HUDEP-2 (cell line): ENCODE data around the gene SENP7.
"Not testable (repeated sequence)": the region's sequence is repeated elsewhere in the genome, so short reads cannot be mapped to it uniquely, and the experiment has no call there.

Experiments
- DNase-seq, 76 experiments: peaks; one replicate each; lab custom pipeline; 2025; ENCODE audit not compliant: unreplicated experiment in 76 of 76; lab: John Stamatoyannopoulos, UW

The SENP7 gene

DNA sequence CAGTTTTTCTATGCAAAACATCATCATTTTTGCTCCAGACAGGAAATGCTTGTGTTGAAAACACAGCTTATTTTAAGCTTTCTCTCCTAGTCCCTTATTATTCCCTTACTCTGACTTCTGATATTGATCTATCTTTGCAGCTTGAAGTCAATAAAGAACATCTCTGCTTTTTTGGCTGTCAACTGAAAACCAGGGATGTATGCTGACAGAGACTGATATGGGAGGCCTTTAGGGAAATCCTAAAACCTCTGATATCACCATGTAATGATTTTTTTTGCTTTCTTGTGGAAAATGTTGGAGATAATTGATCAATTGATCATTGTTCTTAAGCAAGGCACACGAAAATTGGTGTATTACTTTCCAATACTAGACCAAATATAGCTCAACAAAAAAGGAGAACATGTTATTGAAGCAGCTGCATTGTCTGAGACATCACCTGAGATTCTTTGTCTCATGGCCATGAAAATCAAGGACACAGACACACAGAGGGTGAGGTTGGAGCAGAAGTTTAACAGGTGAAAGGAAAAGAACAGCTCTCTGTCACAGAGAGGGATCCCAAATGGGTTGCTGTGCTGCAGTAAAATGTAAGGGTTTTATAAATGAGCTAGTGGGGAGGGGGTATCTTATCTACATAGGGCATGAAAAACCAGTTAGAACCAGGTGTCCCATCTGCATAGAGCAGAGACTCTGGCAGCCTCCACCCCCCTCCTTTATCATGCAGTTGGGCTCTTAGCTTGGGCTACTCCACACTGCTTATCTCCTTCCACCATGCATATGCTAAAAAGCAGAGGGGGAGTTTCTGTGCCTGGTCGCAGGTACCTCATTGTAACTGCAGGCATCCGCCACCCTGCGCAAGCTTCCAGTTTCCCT lies 17.0 kb upstream of the SENP7 start:
- peak in 74 of 76 experiments; percentile 26 to 96 (median 84) for DNase-seq

DNA sequence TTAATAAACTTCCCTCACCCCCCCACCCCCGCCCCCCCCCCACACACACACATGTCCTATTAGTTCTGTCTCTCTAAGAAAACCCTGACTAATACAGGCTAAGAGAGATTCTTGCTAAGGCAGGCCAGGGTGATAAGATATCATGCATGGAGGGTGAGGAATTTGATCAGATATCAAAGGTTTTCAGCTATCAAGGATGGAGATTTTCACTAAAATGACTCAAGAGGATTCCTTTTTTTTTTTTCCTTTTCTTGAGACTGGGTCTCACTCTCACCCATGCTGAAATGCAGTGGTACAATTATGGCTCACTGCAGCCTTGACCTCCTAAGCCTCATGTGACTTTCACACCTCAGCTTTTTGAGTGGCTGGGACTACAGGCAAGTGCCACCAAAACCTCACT lies 14.9 kb upstream of the SENP7 start:
- no peak for DNase-seq

DNA sequence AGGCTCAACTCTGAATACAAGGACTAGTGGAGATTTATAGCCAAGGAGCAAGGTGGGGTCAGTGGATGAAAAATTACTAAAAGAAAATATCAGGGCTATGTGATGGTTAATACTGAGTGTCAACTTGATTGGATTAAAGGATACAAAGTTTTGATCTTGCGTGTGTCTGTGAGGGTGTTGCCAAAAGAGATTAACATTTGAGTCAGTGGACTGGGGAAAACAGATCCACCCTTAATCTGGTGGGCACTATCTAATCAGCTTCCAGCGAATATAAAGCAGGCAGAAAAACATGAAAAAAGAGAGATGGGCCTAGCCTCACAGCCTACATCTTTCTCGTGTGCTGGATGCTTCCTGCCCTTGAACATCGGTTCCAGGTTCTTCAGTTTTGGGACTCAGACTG lies 14.4 kb upstream of the SENP7 start:
- peak in 31 of 76 experiments; percentile 4 to 71 (median 29) for DNase-seq

DNA sequence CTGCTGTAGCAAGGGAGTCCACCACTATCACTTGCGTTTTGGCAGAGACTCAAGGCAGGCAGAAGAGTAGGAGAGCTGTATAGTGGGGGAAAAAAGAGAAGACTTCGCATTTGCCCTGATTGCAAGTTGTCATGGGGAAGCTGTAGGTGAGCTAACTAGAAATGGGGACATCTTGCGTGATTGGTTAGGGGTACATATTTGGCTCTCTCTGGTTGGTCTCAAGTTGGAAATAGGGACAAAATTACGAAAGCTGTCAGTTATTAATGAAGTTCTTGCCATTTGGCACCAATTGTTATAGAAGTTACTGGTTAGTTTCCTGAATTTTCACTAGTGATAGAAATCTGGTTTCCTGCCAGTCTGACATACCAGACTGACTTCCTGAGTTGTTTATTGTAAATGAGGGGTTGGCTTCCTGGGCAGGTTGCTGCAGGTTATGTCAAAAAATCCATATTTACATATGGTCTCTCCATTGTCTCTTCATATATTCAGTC lies 8.2 kb upstream of the SENP7 start:
- peak in 10 of 76 experiments; percentile 3 to 36 (median 16) for DNase-seq

DNA sequence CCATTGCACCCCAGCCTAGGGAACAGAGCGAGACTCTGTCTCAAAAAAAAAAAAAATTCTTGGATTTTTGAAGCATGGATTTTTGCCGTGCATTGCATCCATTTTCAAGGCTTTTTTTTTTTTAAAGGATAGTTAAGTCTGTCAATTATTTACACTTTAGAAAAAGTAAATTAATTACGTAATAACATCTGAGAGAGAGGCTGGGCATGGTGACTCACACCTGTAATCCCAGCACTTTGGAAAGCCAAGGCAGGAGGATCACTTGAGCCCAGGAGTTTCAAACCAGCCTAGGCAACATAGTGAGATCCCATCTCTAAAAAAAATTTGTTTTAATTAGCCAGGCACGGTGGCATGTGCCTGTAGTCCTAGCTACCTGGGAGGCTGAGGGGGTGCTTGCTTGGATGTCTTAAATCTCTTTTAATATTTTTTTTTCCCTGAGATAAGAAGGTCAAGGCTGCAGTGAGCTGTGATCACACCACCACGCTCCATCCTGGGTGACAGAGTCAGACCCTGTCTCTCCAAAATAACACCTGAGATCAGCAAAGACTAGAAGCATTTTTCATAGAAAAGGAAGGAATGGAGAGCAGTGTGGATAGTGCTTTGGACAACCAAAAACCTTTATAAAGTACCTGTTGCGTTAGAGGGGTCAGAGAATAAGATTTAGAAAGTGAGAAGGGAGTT lies 6.8 kb upstream of the SENP7 start:
- no peak for DNase-seq

DNA sequence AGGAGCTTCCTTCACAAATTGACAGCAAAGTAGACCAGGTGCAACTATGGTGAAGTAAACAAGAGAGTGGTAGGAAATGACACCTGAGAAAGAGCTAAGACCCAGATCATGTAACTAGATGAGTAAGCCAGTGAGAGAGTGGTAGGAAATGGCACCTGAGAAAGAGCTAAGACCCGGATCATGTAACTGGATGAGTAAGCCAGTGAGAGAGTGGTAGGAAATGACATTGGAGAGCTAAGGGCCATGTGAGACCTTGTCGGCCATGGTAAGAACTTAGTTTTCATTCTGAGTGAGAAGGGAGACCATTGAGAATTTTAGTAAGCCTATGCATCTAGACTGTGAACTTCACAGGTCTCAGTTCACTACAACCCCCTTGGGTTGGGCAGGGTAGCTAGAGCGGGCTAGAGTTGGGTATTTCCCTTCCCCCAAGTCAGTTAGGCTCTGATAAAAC lies 5.4 kb upstream of the SENP7 start:
- no peak for DNase-seq

DNA sequence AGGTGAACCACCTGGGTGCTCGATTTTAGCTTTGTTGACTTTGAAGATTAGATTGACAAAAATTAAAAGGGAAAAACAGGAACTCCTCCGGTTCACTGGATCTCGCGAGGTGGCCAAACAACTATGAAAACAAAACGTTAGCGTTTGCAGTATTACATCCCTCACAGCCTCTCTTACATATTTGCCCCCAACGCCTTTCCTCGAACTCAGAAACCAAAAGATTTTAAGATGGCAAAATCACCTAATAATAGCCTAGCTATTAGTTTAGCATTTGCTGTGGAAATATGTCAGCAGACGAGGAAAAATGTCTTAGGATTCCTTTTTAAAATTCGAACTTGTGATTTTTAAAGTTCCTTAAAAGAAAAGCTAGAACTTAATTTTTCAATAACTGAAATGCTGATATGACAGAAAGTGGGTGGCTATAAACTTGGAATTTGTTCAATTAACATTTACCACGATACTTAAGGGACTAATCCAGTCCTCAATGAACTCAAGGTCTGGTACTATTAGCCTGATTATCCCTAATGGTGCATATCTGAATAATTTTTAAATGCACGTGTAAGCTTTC lies 491 bp upstream of the SENP7 start:
- no peak for DNase-seq

DNA sequence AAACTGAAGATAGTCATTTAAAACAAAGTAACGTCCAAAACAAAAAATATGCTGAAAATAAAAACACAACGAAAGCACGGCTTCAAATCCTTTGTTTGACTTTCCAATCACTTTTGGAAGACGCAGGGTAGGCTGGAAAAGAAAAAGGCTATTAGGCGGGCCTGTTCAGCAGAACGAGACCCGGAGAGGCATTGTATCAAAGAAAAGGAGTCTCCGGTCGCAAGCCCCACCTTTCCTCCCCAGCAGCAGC lies 691 bp downstream of the SENP7 start:
- peak in 2 of 76 experiments; percentile 53 to 57 for DNase-seq

DNA sequence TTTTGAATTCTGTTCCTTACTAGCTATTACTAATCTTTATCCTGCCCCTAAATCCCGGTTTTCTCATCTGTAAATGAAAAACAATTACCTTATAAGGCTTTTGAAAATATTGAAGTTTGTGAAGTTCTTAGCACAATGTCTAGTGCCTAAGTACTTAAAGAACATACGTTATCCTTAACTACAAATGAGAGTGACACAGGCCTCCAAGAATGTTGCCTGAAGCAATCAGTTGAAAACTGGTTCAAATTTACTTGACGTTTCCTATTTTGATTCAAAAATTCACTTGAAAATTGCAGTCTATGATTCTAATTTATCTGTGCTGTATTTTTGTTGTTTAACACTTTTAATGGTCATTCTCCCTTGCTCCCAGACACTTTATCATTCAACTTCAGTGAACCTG lies 3.2 kb downstream of the SENP7 start:
- no peak for DNase-seq

DNA sequence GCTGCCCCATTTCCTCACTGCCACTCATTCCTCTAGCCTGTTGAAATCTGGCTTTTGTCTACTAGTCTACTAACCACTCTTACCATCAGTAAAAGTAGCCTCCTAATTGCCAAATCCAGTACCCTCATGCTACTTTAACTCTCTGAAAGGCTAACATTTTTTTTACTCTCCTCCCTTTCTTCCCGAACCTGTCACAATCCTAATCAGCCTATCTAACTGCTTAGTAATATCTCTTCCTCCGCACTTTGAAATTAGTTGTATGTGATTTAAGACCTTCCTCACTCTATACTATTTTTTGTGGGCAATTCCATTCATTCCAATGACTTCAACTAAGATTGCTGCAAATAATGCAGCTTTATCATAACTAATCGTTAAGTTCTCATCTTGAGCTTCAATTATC lies 3.7 kb downstream of the SENP7 start:
- no peak for DNase-seq

DNA sequence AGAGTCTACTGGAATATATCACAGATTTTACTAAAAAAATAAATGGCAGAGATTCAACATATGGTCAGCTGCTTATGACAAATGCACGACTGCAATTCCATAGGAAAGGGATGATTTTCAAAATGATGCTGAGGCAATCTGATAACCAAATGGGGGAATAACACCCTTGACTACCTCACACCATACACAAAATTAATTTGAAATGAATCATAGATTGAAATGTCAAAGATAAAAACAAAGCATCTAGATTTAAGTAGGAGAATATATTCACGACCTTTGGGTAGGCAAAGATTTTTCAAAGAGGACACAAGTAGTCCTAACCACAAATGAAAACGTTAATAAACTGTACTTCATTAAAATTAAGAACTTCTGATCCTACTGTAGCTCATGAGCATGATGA lies 11.2 kb downstream of the SENP7 start:
- DNase-seq = no peak

DNA sequence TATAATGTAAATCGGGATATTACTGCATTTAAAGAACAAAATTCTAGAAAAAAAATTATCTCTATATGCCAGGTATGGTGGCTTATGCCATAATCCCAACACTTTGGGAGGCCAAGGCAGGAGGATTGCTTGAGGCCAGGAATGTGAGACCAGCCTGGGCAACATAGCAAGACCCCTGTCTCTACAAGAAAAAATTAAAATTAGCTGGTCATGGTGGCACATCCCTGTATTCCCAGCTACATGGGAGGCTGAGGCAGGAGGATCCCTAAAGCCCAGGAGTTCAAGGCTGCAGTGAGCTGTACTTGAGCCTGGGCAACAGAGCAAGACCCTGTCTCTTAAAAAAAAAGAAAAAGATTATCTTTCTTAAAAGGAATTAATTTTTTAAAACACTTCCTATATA lies 12.8 kb downstream of the SENP7 start:
- no peak for DNase-seq

DNA sequence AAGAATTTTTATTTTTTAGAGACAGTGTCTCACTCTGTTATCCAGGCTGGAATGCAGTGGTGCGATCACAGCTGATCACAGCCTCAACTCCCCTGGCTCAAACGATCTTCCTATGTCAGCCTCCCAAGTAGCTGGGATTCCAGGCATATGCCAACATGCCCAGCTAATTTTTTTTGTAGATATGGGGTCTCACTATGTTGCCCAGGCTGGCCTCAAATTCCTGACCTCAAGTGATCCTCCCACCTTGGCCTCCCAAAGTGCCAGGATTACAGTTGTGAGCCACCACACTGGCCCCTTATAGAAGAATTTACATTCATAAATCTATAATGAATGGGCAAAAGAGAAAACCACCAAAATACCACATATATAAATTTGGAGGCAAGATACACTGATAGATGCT lies 15.2 kb downstream of the SENP7 start:
- no peak for DNase-seq

DNA sequence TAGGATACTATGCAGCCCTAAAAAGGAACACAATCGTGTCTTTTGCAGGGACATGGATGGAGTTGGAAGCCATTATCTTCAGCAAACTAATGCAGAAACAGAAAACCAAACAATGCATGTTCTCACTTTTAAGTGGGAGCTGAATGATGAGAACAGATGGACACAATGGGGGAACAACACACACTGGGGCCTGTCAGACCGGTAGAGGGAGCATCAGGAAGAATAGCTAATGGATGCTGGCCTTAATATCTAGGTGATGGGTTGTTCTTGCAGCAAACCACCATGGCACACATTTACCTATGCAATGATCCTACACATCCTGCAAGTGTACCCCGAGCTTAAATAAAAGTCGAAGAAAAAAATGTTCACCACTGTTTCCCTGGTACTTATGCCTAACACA lies 17.5 kb downstream of the SENP7 start:
- DNase-seq = peak in 1 of 76 experiments; percentile 0

DNA sequence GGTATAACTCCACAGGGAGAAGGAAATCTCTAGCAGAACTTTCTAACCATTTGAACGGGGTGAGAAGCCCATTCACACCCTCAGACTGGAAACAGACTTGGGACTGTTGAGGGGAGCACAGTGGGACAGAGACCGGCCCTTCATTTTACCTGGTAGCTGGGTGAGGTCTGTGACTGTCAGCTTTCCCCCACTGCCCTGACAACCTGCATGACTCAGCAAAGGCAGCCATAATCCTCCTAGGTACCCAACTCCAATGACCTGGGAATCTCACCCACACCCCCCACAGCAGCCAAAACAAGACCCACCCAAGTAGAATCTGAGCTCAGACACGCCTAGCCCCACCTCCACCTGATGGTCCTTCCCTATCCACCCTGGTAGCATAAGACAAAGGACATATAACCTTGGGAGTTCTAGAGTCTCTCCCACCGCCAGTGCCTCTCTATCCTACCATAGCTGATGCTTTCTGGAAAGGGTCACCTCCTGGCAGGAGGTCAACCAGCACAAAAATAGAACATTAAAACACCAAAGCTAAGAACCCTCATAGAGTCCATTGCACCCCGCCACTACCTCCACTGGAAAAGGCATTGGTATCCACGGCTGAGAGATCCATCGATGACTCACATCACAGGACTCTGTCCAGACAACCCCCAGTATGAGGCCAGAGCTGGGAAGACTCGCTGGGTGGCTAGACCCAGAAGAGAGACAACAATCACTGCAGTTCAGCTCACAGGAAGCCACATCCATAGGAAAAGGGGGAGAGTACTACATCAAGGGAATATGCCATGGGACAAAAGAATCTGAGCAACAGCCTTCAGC lies 28.0 kb downstream of the SENP7 start:
- DNase-seq = peak in 1 of 76 experiments; percentile 3

DNA sequence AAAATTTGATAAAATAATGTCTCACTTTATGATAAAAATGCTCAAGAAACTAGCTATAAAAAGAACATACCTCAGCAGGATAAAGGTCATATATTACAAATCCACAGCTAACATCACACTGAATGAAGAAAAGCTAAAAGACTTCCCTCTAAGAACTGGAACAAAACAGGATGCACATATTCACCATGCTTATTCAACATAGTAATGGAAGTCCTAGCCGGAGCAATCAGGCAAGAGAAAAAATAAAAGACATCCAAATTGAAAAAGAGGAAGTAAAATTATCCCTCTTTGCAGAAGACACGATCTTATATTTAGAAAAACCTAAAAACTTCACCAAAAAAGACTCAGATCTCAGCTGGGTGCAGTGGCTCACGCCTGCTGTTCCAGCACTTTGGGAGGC lies 34.0 kb downstream of the SENP7 start:
- DNase-seq = no peak

DNA sequence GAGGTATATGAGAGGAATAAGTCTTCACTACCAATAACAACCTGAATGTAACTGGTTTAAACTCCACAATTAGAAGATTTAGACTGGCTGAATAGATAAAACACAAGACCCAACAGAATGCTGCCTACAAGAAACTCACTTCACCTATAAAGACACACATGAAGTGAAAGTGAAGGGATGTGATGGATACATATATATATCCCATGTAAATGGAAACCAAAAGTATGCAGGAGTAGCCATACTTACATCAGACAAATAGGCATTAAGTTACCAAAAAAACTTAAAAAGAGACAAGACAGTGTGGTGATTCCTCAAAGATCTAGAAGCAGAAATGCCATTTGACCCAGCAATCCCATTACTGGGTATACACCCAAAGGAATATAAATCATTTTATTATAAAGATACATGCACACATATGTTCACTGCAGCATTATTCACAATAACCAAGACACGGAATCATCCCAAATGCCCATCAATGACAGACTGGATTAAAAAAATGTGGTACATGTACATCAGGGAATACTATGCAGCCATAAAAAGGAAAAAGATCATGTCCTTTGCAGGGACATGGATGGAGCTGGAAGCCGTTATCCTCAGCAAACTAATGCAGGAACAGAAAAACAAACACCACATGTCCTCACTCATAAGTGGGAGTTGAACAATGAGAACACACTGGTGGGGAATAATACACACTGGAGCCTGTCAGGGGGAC lies 38.0 kb downstream of the SENP7 start:
- DNase-seq = not testable (repeated sequence)

DNA sequence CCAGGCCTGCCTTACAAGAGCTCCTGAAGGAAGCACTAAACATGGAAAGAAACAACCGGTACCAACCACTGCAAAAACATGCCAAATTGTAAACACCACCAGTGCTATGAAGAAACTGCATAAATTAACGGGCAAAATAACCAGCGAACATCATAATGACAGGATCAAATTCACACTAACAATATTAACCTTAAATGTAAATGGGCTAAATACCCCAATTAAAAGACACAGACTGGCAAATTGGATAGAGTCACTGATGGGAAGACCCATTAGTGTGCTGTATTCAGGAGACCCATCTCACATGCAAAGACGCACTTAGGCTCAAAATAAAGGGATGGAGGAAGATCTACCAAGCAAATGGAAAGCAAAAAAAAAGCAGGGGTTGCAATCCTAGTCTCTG lies 44.3 kb downstream of the SENP7 start:
- DNase-seq = not testable (repeated sequence)

DNA sequence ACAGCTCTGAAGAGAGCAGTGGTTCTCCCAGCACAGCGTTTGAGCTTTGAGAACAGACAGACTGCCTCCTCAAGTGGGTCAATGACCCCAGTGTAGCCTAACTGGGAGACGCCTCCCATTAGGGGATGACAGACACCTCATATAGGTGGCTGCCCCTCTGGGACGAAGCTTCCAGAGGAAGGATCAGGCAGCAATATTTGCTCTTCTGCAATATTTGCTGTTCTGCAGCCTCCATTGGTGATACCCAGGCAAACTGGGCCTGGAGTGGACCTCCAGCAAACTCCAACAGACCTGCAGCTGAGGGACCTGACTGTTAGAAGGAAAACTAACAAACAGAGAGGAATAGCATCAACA lies 45.7 kb downstream of the SENP7 start:
- not testable (repeated sequence) for DNase-seq
